PC-9 (cell line): ENCODE data around the gene FKBP1A. TPM values are rescaled to one million over a fixed set of nuclear protein-coding genes. Genes with fewer than 3 reads are reported as not detected.
"Not testable (repeated sequence)": the region's sequence is repeated elsewhere in the genome, so short reads cannot be mapped to it uniquely, and the experiment has no call there.

Source experiments
- BruUV-seq: library from RNA; stranded (reverse); fragments of 400-500 nt; replicated peaks from 2 replicates; lab custom pipeline; 2021; lab: Mats Ljungman, UMichigan
- CTCF ChIA-PET: fragments of 300-600 bp; sonication (Branson Sonifier 250); formaldehyde crosslinking; loops from one replicate; lab custom pipeline; 2022; ENCODE audit warnings: antibody characterized with exemption; lab: Charles Lee
- POLR2A ChIA-PET: fragments of 300-600 bp; sonication (Branson Sonifier 250); formaldehyde crosslinking; loops from one replicate; lab custom pipeline; 2022; ENCODE audit warnings: antibody characterized with exemption; ENCODE audit not compliant: unreplicated experiment; lab: Charles Lee
- DNase-seq, 2 experiments: peaks; one replicate each; pipeline versions ENCODE4 v3.0.0 to v3.0.0-alpha.2; 2015 to 2022; ENCODE audit warnings: mixed read lengths in 1 of 2
- H2AFZ ChIP-seq: fragments of 200-600 bp; sonication (generic); 2 replicates; pipeline ENCODE4 v1.8.1; 2017; ENCODE audit warnings: antibody characterized with exemption
- H3F3A ChIP-seq: fragments of 200-600 bp; sonication (generic); 2 replicates; pipeline ENCODE4 v1.8.1; 2017; ENCODE audit warnings: antibody characterized with exemption, mild to moderate bottlenecking, low read depth; ENCODE audit not compliant: insufficient read depth
- H3K27ac ChIP-seq: fragments of 200-600 bp; sonication (generic); 2 replicates; pipeline ENCODE4 v1.6.1; 2016; ENCODE audit warnings: mixed run types
- H3K27me3 ChIP-seq: fragments of 200-600 bp; sonication (generic); 2 replicates; pipeline ENCODE4 v1.6.1; 2016; ENCODE audit warnings: low read depth, mixed run types; ENCODE audit not compliant: insufficient read depth
- H3K36me3 ChIP-seq: fragments of 200-600 bp; sonication (generic); 2 replicates; pipeline ENCODE4 v1.6.1; 2016; ENCODE audit warnings: low read depth, mixed run types
- H3K4me1 ChIP-seq: fragments of 200-600 bp; sonication (generic); replicated peaks from 2 replicates; pipeline ENCODE4 v1.6.1; 2016; ENCODE audit warnings: mixed run types; ENCODE audit not compliant: insufficient read depth
- H3K4me2 ChIP-seq: fragments of 200-600 bp; sonication (generic); 2 replicates; pipeline ENCODE4 v1.6.1; 2017; ENCODE audit warnings: mixed run types
- H3K4me3 ChIP-seq: fragments of 200-600 bp; sonication (generic); 2 replicates; pipeline ENCODE4 v1.6.1; 2016; ENCODE audit warnings: mixed run types
- H3K79me2 ChIP-seq: fragments of 200-600 bp; sonication (generic); 2 replicates; pipeline ENCODE4 v1.6.1; 2017; ENCODE audit warnings: low read depth, mixed run types
- H3K9me2 ChIP-seq: fragments of 200-600 bp; sonication (generic); 2 replicates; pipeline ENCODE4 v1.8.1; 2017; ENCODE audit warnings: mild to moderate bottlenecking; ENCODE audit not compliant: insufficient read depth
- H3K9me3 ChIP-seq: fragments of 200-600 bp; sonication (generic); 2 replicates; pipeline ENCODE4 v1.8.1; 2016; ENCODE audit warnings: low read depth; ENCODE audit not compliant: insufficient read depth
- H4K20me1 ChIP-seq: fragments of 200-600 bp; sonication (generic); 2 replicates; pipeline ENCODE4 v1.8.1; 2017; ENCODE audit not compliant: insufficient read depth
- CTCF ChIP-seq: fragments of 200-600 bp; sonication (generic); conservative IDR thresholded peaks from 2 replicates; pipeline ENCODE4 v1.6.1; 2017; ENCODE audit warnings: mixed run types, antibody characterized with exemption, mild to moderate bottlenecking, moderate library complexity
- EZH2 ChIP-seq: fragments of 200-600 bp; sonication (generic); IDR thresholded peaks from 2 replicates; pipeline ENCODE4 v1.8.0; 2017; ENCODE audit warnings: antibody characterized with exemption, low read depth
- intact Hi-C: fragments of 100-400 bp; cut with micrococcal nuclease; formaldehyde crosslinking; loops from one replicate; pipeline ENCODE4 v1.10.0; 2022; ENCODE audit not compliant: unreplicated experiment
- total RNA-seq: library from RNA; stranded (reverse); gene quantifications from 2 replicates; pipeline ENCODE4 v1.2.3, GENCODE V29; 2021

Gene FKBP1A
- total RNA-seq, 1 experiment from 2014 or later = 320 TPM

GRCh38 chr20:1345030-1345755 lies 47.7 kb downstream of the FKBP1A start:
- Histone ChIP-seq H3K4me2 (no peak overlapping the region), H3K27me3 (no peaks in the 10 kb centered on the region), H2AFZ (no peak overlapping the region), H3K27ac (no peak overlapping the region), H3K9me3 (peaks cover 12% of the 10 kb centered on the region; the same call in 1 of the 2 replicates), H3K4me1 (no peaks in the 10 kb centered on the region), H3K9me2 (no peaks in the 10 kb centered on the region), H3K79me2 (no peaks in the 10 kb centered on the region), H3K4me3 (no peak overlapping the region), H4K20me1 (peaks cover 6% of the 10 kb centered on the region; the same call in 1 of the 2 replicates), H3F3A (no peaks in the 10 kb centered on the region), H3K36me3 (0 out of 2 replicates have a peak, but pooled peaks cover 5% of the 10 kb centered on the region)
- intact Hi-C loops = no loop called here
- TF ChIP-seq EZH2 = no peak
- no peak for TF ChIP-seq CTCF
- no TSS peak for BruUV-seq
- no peak for DNase-seq
- ChIA-PET POLR2A (interaction anchor here (0.6 kb wide), 1 partner anchor 16 kb away, joined by 3 read pairs; no protein-coding TSS in a partner anchor), CTCF (no interaction called here)

DNA sequence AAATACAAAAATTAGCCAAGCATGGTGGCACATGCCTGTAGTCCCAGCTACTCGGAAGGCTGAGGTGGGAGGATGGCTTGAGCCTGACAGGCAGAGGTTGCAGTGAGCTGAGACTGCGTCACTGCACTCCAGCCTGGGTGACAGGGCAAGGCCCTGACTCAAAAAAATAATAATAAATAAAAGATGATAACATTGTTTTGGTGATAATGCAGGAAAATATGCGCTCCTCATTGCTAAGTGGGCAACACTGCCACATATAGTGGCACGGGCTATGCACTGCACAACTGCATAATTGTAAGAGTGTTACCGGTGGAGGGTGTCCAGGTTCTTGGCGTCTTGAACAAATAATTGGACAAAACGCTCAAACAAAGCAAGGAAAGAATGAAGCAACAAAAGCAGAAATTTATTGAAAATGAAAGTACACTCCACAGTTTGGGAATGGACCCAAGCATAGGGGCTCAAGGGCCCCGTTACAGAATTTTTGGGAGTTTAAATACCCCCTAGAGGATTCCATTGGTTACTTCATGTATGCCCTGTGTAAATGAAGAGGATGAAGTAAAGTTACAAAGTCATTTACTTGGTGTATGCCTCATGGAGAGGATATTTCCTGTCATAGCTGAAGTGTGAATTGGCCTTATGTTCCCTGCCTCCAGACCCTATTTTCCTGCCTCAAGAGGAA lies 49.3 kb downstream of the FKBP1A start:
- H3K79me2 ChIP-seq, CTCF ChIA-PET, H3K4me1 ChIP-seq, BruUV-seq, H3F3A ChIP-seq, H3K27me3 ChIP-seq, POLR2A ChIA-PET, H3K4me2 ChIP-seq, DNase-seq, H2AFZ ChIP-seq, H3K9me2 ChIP-seq, H3K27ac ChIP-seq, H3K36me3 ChIP-seq, intact Hi-C loops, H4K20me1 ChIP-seq, H3K4me3 ChIP-seq: not testable (repeated sequence)
- peaks cover 12% of the 10 kb centered on the region; the same call in 1 of the 2 replicates for H3K9me3 ChIP-seq

DNA sequence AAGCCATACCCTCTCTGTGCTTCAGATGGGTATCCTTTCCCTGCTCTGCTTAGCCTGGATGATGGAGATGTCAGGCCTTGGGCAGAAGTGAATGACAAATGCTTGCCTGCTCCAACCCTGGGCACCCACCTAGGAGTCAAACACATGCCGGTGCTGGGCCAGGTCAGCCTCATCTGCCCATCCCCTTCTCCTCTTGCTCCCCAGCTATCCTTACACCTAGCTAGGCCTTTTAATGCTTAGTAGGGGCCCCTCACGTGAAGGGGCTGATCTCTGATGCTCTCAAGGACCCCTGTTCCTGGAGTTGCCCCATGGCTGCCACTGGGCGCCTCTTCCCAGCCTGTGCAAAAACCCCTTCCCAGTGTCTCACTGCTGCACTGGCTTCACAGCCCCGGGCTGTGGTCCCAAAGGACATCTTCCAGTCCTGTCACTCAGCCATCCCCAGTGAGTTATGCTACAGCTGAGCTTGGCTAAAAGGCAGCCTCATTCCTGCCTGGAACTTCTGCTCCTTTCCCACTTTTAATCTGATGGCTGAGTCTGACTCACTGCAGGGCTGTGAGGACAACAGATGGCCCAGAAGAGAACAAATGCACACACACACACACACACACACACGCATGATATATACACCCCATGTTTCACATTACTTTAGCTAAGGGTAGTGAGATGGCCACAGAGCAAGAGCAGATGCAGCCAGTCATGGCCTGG lies 51.1 kb downstream of the FKBP1A start:
- POLR2A ChIA-PET = no interaction called here
- Histone ChIP-seq H3K27me3 (no peaks in the 10 kb centered on the region), H3K9me3 (0 out of 2 replicates have a peak, but pooled peaks cover 2% of the 10 kb centered on the region), H3K79me2 (no peaks in the 10 kb centered on the region), H3K4me3 (no peak overlapping the region), H4K20me1 (peaks cover 9% of the 10 kb centered on the region), H3K9me2 (no peaks in the 10 kb centered on the region), H3K4me2 (no peak overlapping the region), H3K36me3 (no peaks in the 10 kb centered on the region), H2AFZ (no peak overlapping the region), H3K4me1 (no peaks in the 10 kb centered on the region), H3F3A (no peaks in the 10 kb centered on the region; the same call in 1 of the 2 replicates), H3K27ac (no peak overlapping the region)
- TF ChIP-seq CTCF (no peak), EZH2 (no peak)
- intact Hi-C loops = no loop called here
- no TSS peak for BruUV-seq
- DNase-seq = peak in 1 of 2 experiments; percentile 3
- CTCF ChIA-PET = no interaction called here
